GM12892 (cell line): Measurements from ENCODE around the gene SORCS2.

Source experiments
- POLR2A ChIP-seq: IDR thresholded peaks from 2 replicates; pipeline ENCODE4 v1.6.1; 2011; ENCODE audit warnings: low read depth, low read length, control low read depth
- POLR2AphosphoS5 ChIP-seq: IDR thresholded peaks from 2 replicates; pipeline ENCODE4 v1.6.1; 2011; ENCODE audit warnings: low read depth, low read length, control low read depth

DNA sequence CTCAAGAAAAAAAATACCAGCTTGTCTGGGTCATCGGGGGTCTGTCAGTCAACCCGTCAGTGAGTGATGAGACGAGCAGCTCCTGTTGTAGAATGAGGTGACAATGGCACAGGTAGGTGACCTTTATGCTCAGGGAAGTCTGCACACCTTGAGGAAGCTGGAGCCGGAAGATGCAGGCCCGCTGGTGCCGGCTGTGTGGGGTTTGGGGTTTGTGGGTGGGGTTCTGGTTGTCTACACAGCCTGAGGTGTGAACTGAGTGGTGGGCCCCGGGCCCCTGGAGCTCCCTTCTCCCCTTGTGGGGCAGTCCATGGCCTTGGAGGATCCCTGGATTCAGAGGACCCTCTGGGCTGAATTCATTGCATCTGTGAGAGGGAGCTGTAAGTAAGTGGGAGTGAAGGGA lies 75.5 kb downstream of the SORCS2 start:
- TF ChIP-seq POLR2A (no peak), POLR2AphosphoS5 (no peak)
